GM19372 (cell line): ENCODE results near the gene DAPK1.
"Not testable (repeated sequence)": the region's sequence is repeated elsewhere in the genome, so short reads cannot be mapped to it uniquely, and the experiment has no call there.

Experiments used
- ATAC-seq: cut with Tn5 transposase; IDR thresholded peaks from one replicate; pipeline ENCODE4 v1.9.1; 2021; ENCODE audit warnings: mild to moderate bottlenecking, low read depth, moderate library complexity; ENCODE audit not compliant: unreplicated experiment

Gene DAPK1

GRCh38 chr9:87540444-87541105, 42.9 kb downstream of the DAPK1 start:
- ATAC-seq, result no peak

DNA sequence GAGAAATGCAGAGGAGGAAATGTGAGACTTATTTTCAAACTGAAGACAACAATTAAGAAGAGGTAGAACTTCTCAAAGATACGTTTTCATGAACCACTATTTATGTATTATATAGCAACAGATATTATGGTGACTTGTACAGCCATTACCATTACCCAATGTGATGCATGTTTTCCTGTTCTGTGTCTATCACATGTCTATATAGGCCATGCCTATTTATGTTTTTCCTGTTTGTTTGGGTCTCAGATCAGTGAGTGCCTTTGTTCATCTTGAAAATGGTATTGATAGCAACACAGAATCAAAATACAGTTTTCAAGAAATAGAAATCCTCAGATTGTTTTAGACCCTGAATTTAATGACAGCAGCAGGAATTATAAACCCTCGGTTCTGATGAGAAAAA, 44.0 kb downstream of the DAPK1 start:
- ATAC-seq, result no peak

GRCh38 chr9:87542141-87542540, 44.5 kb downstream of the DAPK1 start:
- no peak for ATAC-seq

DNA sequence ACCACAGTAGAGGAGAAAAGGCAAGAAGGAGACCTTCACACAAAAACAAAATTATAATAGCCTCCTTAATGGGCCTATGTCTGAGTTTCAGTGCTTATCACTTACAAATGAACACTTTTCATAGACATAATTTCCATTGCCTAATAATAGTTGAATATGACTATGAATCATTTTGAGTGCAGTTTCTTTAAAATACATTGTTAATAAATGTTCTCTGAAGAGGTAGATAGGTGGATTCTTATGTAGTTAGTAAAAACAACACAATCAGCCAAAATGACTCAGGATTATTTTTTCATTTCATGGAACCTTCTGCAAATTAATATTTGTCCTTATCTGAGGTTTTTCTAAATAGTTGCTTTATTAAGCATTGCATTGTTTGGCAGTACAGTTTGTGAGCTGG, 45.6 kb downstream of the DAPK1 start:
- ATAC-seq, result no peak

GRCh38 chr9:87545858-87546257, 48.2 kb downstream of the DAPK1 start:
- ATAC-seq, result no peak

DNA sequence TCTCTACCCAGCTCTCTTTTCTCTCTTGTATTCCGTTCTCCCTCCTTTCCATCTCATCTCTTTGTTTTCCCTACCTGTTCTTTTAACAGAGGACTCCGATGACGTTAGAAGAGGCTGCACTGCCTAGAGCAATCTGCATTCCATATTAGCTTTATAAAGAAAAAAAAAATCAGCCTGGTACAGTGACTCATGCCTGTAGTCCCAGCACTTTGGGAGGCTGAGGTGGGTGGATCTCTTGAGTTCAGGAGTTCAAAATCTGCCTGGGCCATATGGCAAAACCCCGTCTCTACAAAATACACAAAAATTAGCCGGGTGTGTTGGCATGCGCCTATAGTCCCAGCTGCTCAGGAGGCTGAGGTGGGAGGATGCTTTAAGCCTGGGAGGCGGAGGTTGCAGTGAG, 49.0 kb downstream of the DAPK1 start:
- no peak for ATAC-seq

DNA sequence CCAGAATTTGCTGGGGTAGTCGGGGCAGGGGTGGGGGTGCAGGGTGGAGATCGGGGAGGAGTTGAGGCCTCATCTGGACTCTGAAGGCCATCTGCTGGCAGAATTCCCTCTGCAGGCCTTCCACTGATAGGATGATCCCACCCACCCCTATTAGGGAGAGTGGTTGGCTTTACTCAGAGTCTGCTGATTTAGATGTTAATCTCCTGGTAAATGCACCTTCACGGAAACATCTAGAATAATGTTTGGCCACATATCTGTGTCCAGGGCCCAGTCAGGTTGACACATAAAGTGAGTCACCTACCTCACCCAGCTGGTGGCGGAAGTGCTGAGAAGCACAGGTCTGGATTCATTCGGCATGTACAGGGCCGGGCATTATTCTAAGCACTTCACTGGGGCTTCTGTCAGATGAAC, 50.0 kb downstream of the DAPK1 start:
- no peak for ATAC-seq

GRCh38 chr9:87548159-87548558, 50.5 kb downstream of the DAPK1 start:
- ATAC-seq, result no peak

GRCh38 chr9:87549088-87549487, 51.4 kb downstream of the DAPK1 start:
- ATAC-seq, result not testable (repeated sequence)

DNA sequence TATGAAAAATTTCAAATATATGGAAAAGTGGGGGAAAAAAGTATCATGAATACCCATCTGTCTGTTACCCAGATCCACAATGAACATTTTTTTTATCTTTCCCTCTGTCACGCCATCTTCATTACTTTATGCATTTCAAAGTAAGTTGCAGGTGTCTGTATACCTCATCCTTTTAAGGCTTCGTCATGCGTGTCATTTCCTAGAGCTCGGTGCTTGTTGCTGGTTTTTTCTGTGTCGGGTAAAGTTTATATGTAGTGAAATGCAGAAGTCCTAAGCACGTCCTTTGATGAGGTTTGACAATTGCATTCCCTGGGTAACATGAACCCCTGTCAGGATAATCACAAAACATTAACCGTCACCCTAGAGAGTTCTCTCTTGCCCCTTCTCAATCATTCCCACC, 52.1 kb downstream of the DAPK1 start:
- no peak for ATAC-seq

DNA sequence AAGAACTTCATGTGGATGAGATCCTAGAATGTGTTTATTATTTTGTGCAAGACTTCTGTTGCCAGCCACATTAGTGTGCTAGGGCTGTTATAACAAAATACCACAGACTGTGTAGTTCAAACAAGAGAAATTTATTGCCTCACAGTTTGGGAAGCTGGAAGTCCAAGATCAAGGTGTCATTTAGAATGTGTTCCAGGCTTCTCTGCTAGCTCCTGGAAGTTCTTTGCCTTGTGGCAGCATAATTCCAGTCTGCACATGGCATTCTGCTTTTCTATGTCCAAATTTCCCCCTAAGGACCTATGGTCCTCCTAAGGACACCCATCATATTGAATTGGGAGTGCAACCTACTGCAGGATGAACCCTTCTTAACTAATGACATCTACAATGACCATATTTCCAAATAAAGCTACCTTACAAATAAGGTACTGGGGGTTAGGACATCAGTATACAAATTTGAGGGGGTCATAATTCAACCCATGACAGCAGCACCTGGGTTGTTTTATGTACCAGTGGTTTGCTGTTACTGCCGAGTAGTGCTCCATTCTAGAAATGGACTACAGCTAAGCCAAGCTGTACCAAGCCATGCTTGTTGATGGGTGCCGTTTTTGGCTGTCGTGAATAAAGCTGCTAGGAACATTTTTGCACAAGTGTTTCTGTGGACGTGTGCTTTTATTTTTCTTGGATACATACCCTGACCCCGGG, 52.7 kb downstream of the DAPK1 start:
- no peak for ATAC-seq

GRCh38 chr9:87551772-87552217, 54.1 kb downstream of the DAPK1 start:
- no peak for ATAC-seq

GRCh38 chr9:87554171-87554910, 56.7 kb downstream of the DAPK1 start:
- no peak for ATAC-seq

- ATAC-seq, result no peak
These were observed 57.3 kb downstream of the DAPK1 start for GRCh38 chr9:87554976-87555375.

GRCh38 chr9:87556039-87556438, 58.4 kb downstream of the DAPK1 start:
- ATAC-seq, result no peak

GRCh38 chr9:87556821-87557220, 59.2 kb downstream of the DAPK1 start:
- ATAC-seq, result no peak

DNA sequence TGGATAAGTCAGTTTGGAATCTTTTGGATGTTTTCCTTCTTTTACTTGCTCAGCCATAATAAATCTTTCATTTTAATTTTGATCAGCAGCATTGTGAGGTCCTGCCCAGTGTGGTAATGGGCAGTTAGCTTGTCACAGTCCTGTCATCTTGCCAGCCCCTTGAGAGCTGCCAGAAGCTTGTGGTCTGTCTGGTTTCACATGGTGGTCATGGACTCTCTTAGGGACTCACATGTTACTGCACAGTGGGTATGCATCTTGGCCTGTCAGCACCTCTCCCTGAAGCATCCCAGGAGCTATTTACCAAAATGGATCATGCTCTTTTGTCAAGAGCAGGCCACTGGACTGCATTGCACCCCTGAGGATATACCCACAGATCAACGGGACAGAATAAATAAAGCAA, 60.3 kb downstream of the DAPK1 start:
- ATAC-seq, result no peak

- no peak for ATAC-seq
These were observed 61.0 kb downstream of the DAPK1 start for GRCh38 chr9:87558606-87559190.

DNA sequence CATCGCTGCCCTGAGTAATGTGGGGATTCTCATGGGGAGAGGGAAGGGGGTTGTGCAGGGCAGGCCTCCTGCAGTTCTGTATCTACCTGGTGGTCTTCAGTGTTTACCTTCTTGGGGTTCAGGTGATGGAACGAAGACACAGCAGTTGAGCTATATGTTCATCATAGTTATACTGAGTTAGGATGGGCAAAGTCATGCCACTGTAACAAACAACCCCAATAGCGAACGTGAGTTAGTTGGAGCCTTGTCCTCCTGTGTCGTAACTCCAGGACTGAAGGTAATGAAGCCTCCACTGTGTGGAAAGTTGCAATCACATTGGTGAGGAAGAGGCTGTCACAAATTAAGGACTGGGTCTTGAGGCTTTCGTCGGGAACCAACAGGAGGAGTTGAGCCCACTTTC, 64.4 kb downstream of the DAPK1 start:
- no peak for ATAC-seq

GRCh38 chr9:87562530-87563170, 65.0 kb downstream of the DAPK1 start:
- no peak for ATAC-seq

GRCh38 chr9:87564111-87564510, 66.4 kb downstream of the DAPK1 start:
- no peak for ATAC-seq
